Smooth muscle cell (in vitro differentiated cells): ENCODE results near the gene ARHGEF10L. TPM values are rescaled to one million over a fixed set of nuclear protein-coding genes. Genes with fewer than 3 reads are reported as not detected.

Source experiments
- DNase-seq: peaks from one replicate; lab custom pipeline; 2025; ENCODE audit not compliant: unreplicated experiment; lab: John Stamatoyannopoulos, UW
- H2AFZ ChIP-seq: fragments of 200-600 bp; sonication (generic); 2 replicates; pipeline ENCODE4 v1.6.0; 2016; ENCODE audit warnings: antibody characterized with exemption, low read depth, mild to moderate bottlenecking
- H3F3A ChIP-seq: fragments of 200-600 bp; sonication (generic); 2 replicates; pipeline ENCODE4 v1.6.0; 2017; ENCODE audit warnings: antibody characterized with exemption, low read depth
- H3K27ac ChIP-seq: fragments of 200-600 bp; sonication (generic); 2 replicates; pipeline ENCODE4 v1.5.1; 2016; ENCODE audit warnings: low read depth, mild to moderate bottlenecking
- H3K27me3 ChIP-seq: fragments of 200-600 bp; sonication (generic); 2 replicates; pipeline ENCODE4 v1.6.1; 2016; ENCODE audit warnings: low read depth, mild to moderate bottlenecking
- H3K36me3 ChIP-seq: fragments of 200-600 bp; sonication (generic); 2 replicates; pipeline ENCODE4 v1.5.1; 2016; ENCODE audit warnings: low read depth
- H3K4me1 ChIP-seq: fragments of 200-600 bp; sonication (generic); 2 replicates; pipeline ENCODE4 v1.5.1; 2016; ENCODE audit warnings: low read depth
- H3K4me2 ChIP-seq: fragments of 200-600 bp; sonication (generic); 2 replicates; pipeline ENCODE4 v1.6.0; 2016; ENCODE audit warnings: mild to moderate bottlenecking
- H3K4me3 ChIP-seq: fragments of 200-600 bp; sonication (generic); 2 replicates; pipeline ENCODE4 v1.5.1; 2016; ENCODE audit warnings: mild to moderate bottlenecking
- H3K79me2 ChIP-seq: fragments of 200-600 bp; sonication (generic); 2 replicates; pipeline ENCODE4 v1.6.0; 2016; ENCODE audit warnings: low read depth, mild to moderate bottlenecking
- H3K9ac ChIP-seq: fragments of 200-600 bp; sonication (generic); 2 replicates; pipeline ENCODE4 v1.6.0; 2016; ENCODE audit warnings: low read depth
- H3K9me3 ChIP-seq: fragments of 200-600 bp; sonication (generic); replicated peaks from 2 replicates; pipeline ENCODE4 v1.5.1; 2016; ENCODE audit warnings: low read depth
- H4K20me1 ChIP-seq: fragments of 200-600 bp; sonication (generic); 2 replicates; pipeline ENCODE4 v1.6.0; 2016; ENCODE audit warnings: low read depth
- WGBS: methylation state at CpG from one replicate; pipeline ENCODE4 v1.1.7; 2016; ENCODE audit warnings: low lambda C conversion rate; 5-methylcytosine and 5-hydroxymethylcytosine counted together
- polyA plus RNA-seq: library from polyadenylated mRNA; unstranded; fragments of >200 nt; fragmentation: Nextera tagmentation; extraction: Ambion mirVana; gene quantifications from 2 replicates; pipeline ENCODE4 v1.2.1, GENCODE V29; 2016
- total RNA-seq: library from RNA; depleted of rRNA; stranded (reverse); fragments of >200 nt; gene quantifications from 2 replicates; pipeline ENCODE4 v1.2.3, GENCODE V29; 2014
- TF ChIP-seq, protein P1 (sequence below): fragments of 200-600 bp; sonication (generic); IDR thresholded peaks from 2 replicates; pipeline ENCODE4 v1.5.1; 2017; ENCODE audit warnings: borderline replicate concordance, mild to moderate bottlenecking, antibody characterized with exemption; ENCODE audit not compliant: insufficient read depth, poor library complexity, severe bottlenecking

Gene ARHGEF10L
- total and polyA plus RNA-seq, 2 experiments from 2014 or later = 6.6 to 13.7 TPM

- no peak overlapping the region for H2AFZ ChIP-seq
- no peaks in the 10 kb centered on the region for H3K79me2 ChIP-seq
- no peak overlapping the region for H3K4me3 ChIP-seq
- no peaks in the 10 kb centered on the region for H3K27me3 ChIP-seq
- H3K9me3 ChIP-seq = no peaks in the 10 kb centered on the region
- WGBS = 94% methylated on average over 3 of the region's 3 CpGs
- TF ChIP-seq, protein P1, sequence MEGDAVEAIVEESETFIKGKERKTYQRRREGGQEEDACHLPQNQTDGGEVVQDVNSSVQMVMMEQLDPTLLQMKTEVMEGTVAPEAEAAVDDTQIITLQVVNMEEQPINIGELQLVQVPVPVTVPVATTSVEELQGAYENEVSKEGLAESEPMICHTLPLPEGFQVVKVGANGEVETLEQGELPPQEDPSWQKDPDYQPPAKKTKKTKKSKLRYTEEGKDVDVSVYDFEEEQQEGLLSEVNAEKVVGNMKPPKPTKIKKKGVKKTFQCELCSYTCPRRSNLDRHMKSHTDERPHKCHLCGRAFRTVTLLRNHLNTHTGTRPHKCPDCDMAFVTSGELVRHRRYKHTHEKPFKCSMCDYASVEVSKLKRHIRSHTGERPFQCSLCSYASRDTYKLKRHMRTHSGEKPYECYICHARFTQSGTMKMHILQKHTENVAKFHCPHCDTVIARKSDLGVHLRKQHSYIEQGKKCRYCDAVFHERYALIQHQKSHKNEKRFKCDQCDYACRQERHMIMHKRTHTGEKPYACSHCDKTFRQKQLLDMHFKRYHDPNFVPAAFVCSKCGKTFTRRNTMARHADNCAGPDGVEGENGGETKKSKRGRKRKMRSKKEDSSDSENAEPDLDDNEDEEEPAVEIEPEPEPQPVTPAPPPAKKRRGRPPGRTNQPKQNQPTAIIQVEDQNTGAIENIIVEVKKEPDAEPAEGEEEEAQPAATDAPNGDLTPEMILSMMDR = no peak
- no peak overlapping the region for H3K9ac ChIP-seq
- no peak overlapping the region for H3K4me2 ChIP-seq
- no peak for DNase-seq
- H3F3A ChIP-seq = no peaks in the 10 kb centered on the region
- H3K27ac ChIP-seq = no peak overlapping the region
- no peaks in the 10 kb centered on the region for H3K36me3 ChIP-seq
- no peaks in the 10 kb centered on the region for H4K20me1 ChIP-seq
- H3K4me1 ChIP-seq = no peaks in the 10 kb centered on the region
These were observed 29.4 kb upstream of the ARHGEF10L start for GRCh38 chr1:17510138-17510537.

DNA sequence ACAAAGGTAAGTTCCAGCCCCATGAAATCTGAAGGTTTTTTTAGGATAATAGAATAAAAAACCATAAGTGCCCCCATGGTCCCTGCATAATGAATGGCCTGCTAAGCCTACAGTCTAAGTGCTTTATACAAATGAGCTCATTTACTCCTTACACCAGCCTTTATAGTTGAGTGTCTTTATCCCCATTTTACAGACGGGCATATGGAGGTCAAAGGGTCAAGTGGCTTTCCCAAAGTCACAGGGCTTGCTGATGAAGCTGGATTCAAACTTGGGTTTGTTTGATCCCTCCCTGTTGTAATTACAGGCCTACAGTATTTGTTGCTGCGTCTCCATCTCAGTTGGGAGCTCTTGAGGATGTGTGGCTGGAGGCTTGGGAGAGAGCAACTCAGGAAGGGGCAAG lies 28.3 kb upstream of the ARHGEF10L start:
- no peaks in the 10 kb centered on the region for H3K27me3 ChIP-seq
- no peak overlapping the region for H3K9ac ChIP-seq
- 77% methylated on average over 2 of the region's 2 CpGs for WGBS
- H4K20me1 ChIP-seq = no peaks in the 10 kb centered on the region
- no peak for DNase-seq
- H3K79me2 ChIP-seq = no peaks in the 10 kb centered on the region
- TF ChIP-seq, protein P1 = no peak
- H3K9me3 ChIP-seq = no peaks in the 10 kb centered on the region
- no peaks in the 10 kb centered on the region for H3F3A ChIP-seq
- no peaks in the 10 kb centered on the region for H3K36me3 ChIP-seq
- H2AFZ ChIP-seq = no peak overlapping the region
- H3K4me2 ChIP-seq = no peak overlapping the region
- H3K27ac ChIP-seq = no peak overlapping the region
- H3K4me3 ChIP-seq = no peak overlapping the region
- no peaks in the 10 kb centered on the region for H3K4me1 ChIP-seq

- Histone ChIP-seq H3K9me3 (no peaks in the 10 kb centered on the region), H3F3A (no peaks in the 10 kb centered on the region), H3K4me2 (no peak overlapping the region), H3K27ac (no peak overlapping the region), H3K79me2 (no peaks in the 10 kb centered on the region), H3K27me3 (no peaks in the 10 kb centered on the region), H3K9ac (no peak overlapping the region), H4K20me1 (no peaks in the 10 kb centered on the region), H3K36me3 (no peaks in the 10 kb centered on the region), H3K4me3 (no peak overlapping the region), H3K4me1 (no peaks in the 10 kb centered on the region), H2AFZ (no peak overlapping the region)
- 91% methylated on average over 4 of the region's 4 CpGs for WGBS
- no peak for DNase-seq
- TF ChIP-seq, protein P1 = no peak
These were observed 26.4 kb upstream of the ARHGEF10L start for GRCh38 chr1:17513131-17513530.

- no peaks in the 10 kb centered on the region for H3K9me3 ChIP-seq
- H3K27ac ChIP-seq = no peak overlapping the region
- 90% methylated on average over 10 of the region's 10 CpGs for WGBS
- no peaks in the 10 kb centered on the region for H4K20me1 ChIP-seq
- no peaks in the 10 kb centered on the region for H3K27me3 ChIP-seq
- TF ChIP-seq, protein P1 = no peak
- no peak overlapping the region for H3K4me3 ChIP-seq
- H3K4me2 ChIP-seq = no peak overlapping the region
- DNase-seq = no peak
- H3K9ac ChIP-seq = no peak overlapping the region
- H3K36me3 ChIP-seq = no peaks in the 10 kb centered on the region
- H3F3A ChIP-seq = no peaks in the 10 kb centered on the region
- H3K79me2 ChIP-seq = no peaks in the 10 kb centered on the region
- no peak overlapping the region for H2AFZ ChIP-seq
- no peaks in the 10 kb centered on the region for H3K4me1 ChIP-seq
These were observed 24.7 kb upstream of the ARHGEF10L start for GRCh38 chr1:17514776-17515175.
